SK-N-SH treated with all-trans-retinoic acid at 6 μM for 48 hours (cell line): ENCODE data around the gene PCDH10.
"Not testable (repeated sequence)": the region's sequence is repeated elsewhere in the genome, so short reads cannot be mapped to it uniquely, and the experiment has no call there.

Experiments used
- ATAC-seq: fragments of 200-7000 bp; cut with Tn5 transposase; 3 replicates; pipeline ENCODE4 v1.9.1; 2020; ENCODE audit warnings: mild to moderate bottlenecking, moderate library complexity
- ARNTL ChIP-seq: fragments of 450-650 bp; formaldehyde crosslinking; IDR thresholded peaks from 2 replicates; pipeline ENCODE4 v1.5.0; 2020; ENCODE audit warnings: low read depth, mild to moderate bottlenecking, moderate library complexity, borderline replicate concordance
- CREB5 ChIP-seq: fragments of 250-450 bp; sonication (Bioruptor Pico); IDR thresholded peaks from 2 replicates; pipeline ENCODE4 v1.5.1; 2020; ENCODE audit warnings: low read depth, mild to moderate bottlenecking, moderate library complexity
- CSDC2 ChIP-seq: fragments of 250-450 bp; sonication (Bioruptor Pico); IDR thresholded peaks from 2 replicates; pipeline ENCODE4 v1.5.0; 2020; ENCODE audit warnings: mild to moderate bottlenecking, moderate library complexity
- CSRNP3 ChIP-seq: fragments of 250-450 bp; sonication (Bioruptor Pico); IDR thresholded peaks from 2 replicates; pipeline ENCODE4 v1.5.1; 2021; ENCODE audit warnings: mild to moderate bottlenecking, moderate library complexity
- ESRRG ChIP-seq: fragments of 250-450 bp; sonication (Bioruptor Pico); IDR thresholded peaks from 2 replicates; pipeline ENCODE4 v1.6.1; 2021; ENCODE audit warnings: mild to moderate bottlenecking
- GLIS3 ChIP-seq: fragments of 250-450 bp; sonication (Bioruptor Pico); IDR thresholded peaks from 2 replicates; pipeline ENCODE4 v1.5.0; 2020; ENCODE audit warnings: mild to moderate bottlenecking, moderate library complexity
- ISL1 ChIP-seq: fragments of 250-450 bp; sonication (Bioruptor Pico); IDR thresholded peaks from 2 replicates; pipeline ENCODE4 v2.1.2; 2022; ENCODE audit warnings: mild to moderate bottlenecking, moderate library complexity
- OSR1 ChIP-seq: fragments of 250-450 bp; sonication (Bioruptor Pico); IDR thresholded peaks from 2 replicates; pipeline ENCODE4 v1.8.0; 2022; ENCODE audit warnings: moderate library complexity, mild to moderate bottlenecking, inconsistent platforms
- PATZ1 ChIP-seq: fragments of 250-450 bp; sonication (Bioruptor Pico); IDR thresholded peaks from 2 replicates; pipeline ENCODE4 v1.8.0; 2020; ENCODE audit warnings: mild to moderate bottlenecking, moderate library complexity, borderline replicate concordance
- POU6F1 ChIP-seq: fragments of 250-450 bp; sonication (Bioruptor Pico); IDR thresholded peaks from 2 replicates; pipeline ENCODE4 v1.8.0; 2021; ENCODE audit warnings: low read depth, mild to moderate bottlenecking, moderate library complexity, borderline replicate concordance
- PPARA ChIP-seq: fragments of 250-450 bp; sonication (Bioruptor Pico); IDR thresholded peaks from 2 replicates; pipeline ENCODE4 v1.5.0; 2020; ENCODE audit warnings: mild to moderate bottlenecking, borderline replicate concordance
- RARB ChIP-seq: fragments of 250-450 bp; sonication (Bioruptor Pico); IDR thresholded peaks from 2 replicates; pipeline ENCODE4 v1.8.0; 2021; ENCODE audit warnings: mild to moderate bottlenecking, moderate library complexity
- SNAI2 ChIP-seq: fragments of 250-450 bp; sonication (Bioruptor Pico); IDR thresholded peaks from 2 replicates; pipeline ENCODE4 v1.5.0; 2020; ENCODE audit warnings: mild to moderate bottlenecking, moderate library complexity
- TCF4 ChIP-seq: fragments of 250-450 bp; sonication (Bioruptor Pico); IDR thresholded peaks from 2 replicates; pipeline ENCODE4 v1.8.0; 2021; ENCODE audit warnings: mild to moderate bottlenecking, moderate library complexity, borderline replicate concordance
- TOX ChIP-seq: fragments of 250-450 bp; sonication (Bioruptor Pico); IDR thresholded peaks from 2 replicates; pipeline ENCODE4 v1.8.0; 2021; ENCODE audit warnings: mild to moderate bottlenecking, moderate library complexity, borderline replicate concordance
- TSHZ2 ChIP-seq: fragments of 250-450 bp; sonication (Bioruptor Pico); IDR thresholded peaks from 2 replicates; pipeline ENCODE4 v1.5.0; 2020; ENCODE audit warnings: mild to moderate bottlenecking, moderate library complexity
- ZC3H10 ChIP-seq: fragments of 250-450 bp; sonication (Bioruptor Pico); IDR thresholded peaks from 2 replicates; pipeline ENCODE4 v1.5.1; 2021; ENCODE audit warnings: mild to moderate bottlenecking, moderate library complexity
- ZFP3 ChIP-seq: fragments of 250-450 bp; sonication (Bioruptor Pico); IDR thresholded peaks from 2 replicates; pipeline ENCODE4 v1.5.0; 2020; ENCODE audit warnings: mild to moderate bottlenecking, moderate library complexity
- ZFP30 ChIP-seq: fragments of 450-650 bp; formaldehyde crosslinking; IDR thresholded peaks from 2 replicates; pipeline ENCODE4 v1.5.0; 2022; ENCODE audit warnings: mild to moderate bottlenecking, moderate library complexity
- ZNF565 ChIP-seq: fragments of 450-650 bp; formaldehyde crosslinking; conservative IDR thresholded peaks from 2 replicates; pipeline ENCODE4 v1.5.0; 2020; ENCODE audit warnings: low read depth, mild to moderate bottlenecking, moderate library complexity
- ZNF70 ChIP-seq: fragments of 450-650 bp; formaldehyde crosslinking; IDR thresholded peaks from 2 replicates; pipeline ENCODE4 v1.5.0; 2020; ENCODE audit warnings: mild to moderate bottlenecking, moderate library complexity
- ZNF8 ChIP-seq: fragments of 450-650 bp; formaldehyde crosslinking; IDR thresholded peaks from 2 replicates; pipeline ENCODE4 v1.5.0; 2020; ENCODE audit warnings: mild to moderate bottlenecking, moderate library complexity

PCDH10 gene

GRCh38 chr4:133208694-133209285, 59.7 kb downstream of the PCDH10 start:
- TF ChIP-seq OSR1 (no peak), ESRRG (CRISPR knock-in tag) (no peak), ZFP3 (CRISPR knock-in tag) (no peak), ZNF565 (no peak), CREB5 (CRISPR knock-in tag) (no peak), TCF4 (CRISPR knock-in tag) (no peak), TSHZ2 (CRISPR knock-in tag) (no peak), TOX (CRISPR knock-in tag) (no peak), CSRNP3 (CRISPR knock-in tag) (no peak), ZNF70 (CRISPR knock-in tag) (no peak), POU6F1 (no peak), PATZ1 (CRISPR knock-in tag) (no peak), SNAI2 (no peak), ZNF8 (CRISPR knock-in tag) (no peak), CSDC2 (CRISPR knock-in tag) (no peak), PPARA (no peak), ARNTL (no peak), RARB (CRISPR knock-in tag) (no peak), ZC3H10 (no peak)
- ATAC-seq = no peak

- ATAC-seq = no peak
Measured at GRCh38 chr4:133233922-133234321, 84.8 kb downstream of the PCDH10 start.

GRCh38 chr4:133240451-133240850, 91.4 kb downstream of the PCDH10 start:
- not testable (repeated sequence) for ATAC-seq

More at GRCh38 chr4:133233922-133234321, 84.8 kb downstream of the PCDH10 start:
- TF ChIP-seq ZNF70 (CRISPR knock-in tag) (no peak), POU6F1 (no peak), ZFP30 (no peak), CSDC2 (CRISPR knock-in tag) (no peak), ISL1 (CRISPR knock-in tag) (no peak), TCF4 (CRISPR knock-in tag) (no peak), ZC3H10 (no peak), PPARA (no peak), GLIS3 (CRISPR knock-in tag) (no peak), CSRNP3 (CRISPR knock-in tag) (no peak), OSR1 (no peak), TOX (CRISPR knock-in tag) (no peak), SNAI2 (no peak), ZNF565 (no peak)
